Measurements from ENCODE around the gene TMEFF2. TPM values are rescaled to one million over a fixed set of nuclear protein-coding genes. Genes with fewer than 3 reads are reported as not detected.
A peak's percentile ranks its signal among the peaks of the same experiment; 100 is the strongest.

The TMEFF2 gene
- polyA plus RNA-seq, 1 of the 3 experiments (the other 2 are of a cell fraction), result 5.4 TPM

GRCh38 chr2:192196421-192197194, 1.9 kb upstream of the TMEFF2 start:
- H2AFZ ChIP-seq (ENCODE audit: low read depth), result peak overlapping the region; percentile 98
- no peaks in the 10 kb centered on the region; the same call in 1 of the 2 replicates for H3K27me3 ChIP-seq (ENCODE audit: insufficient read depth)
- TF ChIP-seq POLR2AphosphoS5 (IDR thresholded peaks at IDR 0.05; ENCODE audit: low read depth, low read length) (no peak), CHD2 (IDR thresholded peaks at IDR 0.05; ENCODE audit: low read length, partially characterized antibody) (no peak), TCF12 (IDR thresholded peaks at IDR 0.05) (no peak), CTCF (IDR thresholded peaks at IDR 0.05) (no peak), JUND (IDR thresholded peaks at IDR 0.05) (no peak), MAX (IDR thresholded peaks at IDR 0.05; ENCODE audit: low read depth) (no peak), RAD21 (IDR thresholded peaks at IDR 0.05; ENCODE audit: low read length) (no peak), USF2 (IDR thresholded peaks at IDR 0.05; ENCODE audit: borderline replicate concordance, low read depth, low read length) (no peak), USF1 (IDR thresholded peaks at IDR 0.05; ENCODE audit: borderline replicate concordance, low read depth) (no peak)
- no peaks in the 10 kb centered on the region for H3K9me3 ChIP-seq
- H3K4me3 ChIP-seq (ENCODE audit: low read depth in 2 of 2, low read length in 1 of 2), result peak overlapping the region; percentile 57 to 83
- H4K20me1 ChIP-seq (ENCODE audit: insufficient read depth), result no peaks in the 10 kb centered on the region
- DNase-seq, result no peak
- H3K4me2 ChIP-seq, result peak overlapping the region; percentile 90
- no peaks in the 10 kb centered on the region for H3K9me2 ChIP-seq
- CTCF ChIA-PET, result interaction anchor here (2.9 to 3.5 kb wide), 2 partner anchors 9 to 1388 kb away, joined by 11 to 15 read pairs; no protein-coding TSS in a partner anchor
- peak overlapping the region; percentile 35; the same call in 1 of the 2 replicates for H3K9ac ChIP-seq
- H3K36me3 ChIP-seq (replicated peaks in 1 of 2; ENCODE audit: control insufficient read depth in 1 of 2, insufficient read depth in 2 of 2, low read length in 1 of 2), result no peaks in the 10 kb centered on the region
- no peak overlapping the region; a peak in 2 of 4 replicates for H3K27ac ChIP-seq (ENCODE audit: low read depth in 2 of 2, low read length in 1 of 2)
- H3K4me1 ChIP-seq (ENCODE audit: control insufficient read depth in 1 of 2, insufficient read depth in 2 of 2, low read depth in 1 of 2, low read length in 1 of 2), result peaks cover 0 to 25% of the 10 kb centered on the region in 2 experiments; a peak in 2 of 4 replicates
- H3F3A ChIP-seq (replicated peaks; ENCODE audit: insufficient read depth), result no peaks in the 10 kb centered on the region
- WGBS (ENCODE audit: low lambda C conversion rate), result 10% methylated on average over 14 of the region's 14 CpGs
- POLR2A ChIA-PET, result no interaction called here
- H3K79me2 ChIP-seq (ENCODE audit: insufficient read depth), result no peaks in the 10 kb centered on the region

GRCh38 chr2:192195548-192196418, 1.1 kb upstream of the TMEFF2 start:
- H3K27ac ChIP-seq (ENCODE audit: low read depth in 2 of 2, low read length in 1 of 2), result peak overlapping the region in 1 of 2 experiments; percentile 65; a peak in 2 of 4 replicates
- WGBS (ENCODE audit: low lambda C conversion rate), result 2% methylated on average over 23 of the region's 44 CpGs
- DNase-seq, result no peak
- H3K27me3 ChIP-seq (ENCODE audit: insufficient read depth), result no peaks in the 10 kb centered on the region; the same call in 1 of the 2 replicates
- peaks cover 0 to 25% of the 10 kb centered on the region in 2 experiments; a peak in 2 of 4 replicates for H3K4me1 ChIP-seq (ENCODE audit: control insufficient read depth in 1 of 2, insufficient read depth in 2 of 2, low read depth in 1 of 2, low read length in 1 of 2)
- no peaks in the 10 kb centered on the region for H4K20me1 ChIP-seq (ENCODE audit: insufficient read depth)
- POLR2A ChIA-PET, result no interaction called here
- peak overlapping the region; percentile 90 for H3K4me2 ChIP-seq
- H3K4me3 ChIP-seq (ENCODE audit: low read depth in 2 of 2, low read length in 1 of 2), result peak overlapping the region; percentile 57 to 83
- no peaks in the 10 kb centered on the region for H3K36me3 ChIP-seq (replicated peaks in 1 of 2; ENCODE audit: control insufficient read depth in 1 of 2, insufficient read depth in 2 of 2, low read length in 1 of 2)
- peak overlapping the region; percentile 98 for H2AFZ ChIP-seq (ENCODE audit: low read depth)
- no peaks in the 10 kb centered on the region for H3K79me2 ChIP-seq (ENCODE audit: insufficient read depth)
- CTCF ChIA-PET, result interaction anchor here (0.6 to 3.5 kb wide), 11 partner anchors 8 to 1389 kb away, joined by 3 to 15 read pairs (median 4); no protein-coding TSS in a partner anchor
- H3F3A ChIP-seq (replicated peaks; ENCODE audit: insufficient read depth), result no peaks in the 10 kb centered on the region
- H3K9ac ChIP-seq, result peak overlapping the region; percentile 35; the same call in 1 of the 2 replicates
- no peaks in the 10 kb centered on the region for H3K9me2 ChIP-seq
- H3K9me3 ChIP-seq, result no peaks in the 10 kb centered on the region
- TF ChIP-seq CHD2 (IDR thresholded peaks at IDR 0.05; ENCODE audit: low read length, partially characterized antibody), result no peak
- 0 out of 2 replicates have a peak, but pooled peaks have one; percentile 12 for TF ChIP-seq TEAD4 (IDR thresholded peaks at IDR 0.05; ENCODE audit: borderline replicate concordance, insufficient read depth)
